Neural crest cell (in vitro differentiated cells): ENCODE results near the gene ALPG. TPM values are rescaled to one million over a fixed set of nuclear protein-coding genes. Genes with fewer than 3 reads are reported as not detected.

Source experiments
- DNase-seq: peaks from one replicate; pipeline ENCODE4 v3.0.0; 2021; ENCODE audit warnings: low read depth, mixed read lengths, low spot score
- H3K27ac Mint-ChIP-seq: one replicate; pipeline ENCODE4 v1.8.0; 2021; ENCODE audit warnings: mild to moderate bottlenecking, mixed read lengths; ENCODE audit not compliant: unreplicated experiment
- H3K27me3 Mint-ChIP-seq: 2 replicates; pipeline ENCODE4 v1.8.0; 2021; ENCODE audit warnings: low read depth, mild to moderate bottlenecking, mixed read lengths
- H3K36me3 Mint-ChIP-seq: 2 replicates; pipeline ENCODE4 v1.8.0; 2021; ENCODE audit warnings: low read depth, mild to moderate bottlenecking, mixed read lengths
- H3K4me1 Mint-ChIP-seq: 2 replicates; pipeline ENCODE4 v1.8.0; 2021; ENCODE audit warnings: mixed read lengths
- H3K4me3 Mint-ChIP-seq: one replicate; pipeline ENCODE4 v1.8.0; 2021; ENCODE audit warnings: mild to moderate bottlenecking, mixed read lengths
- H3K9me3 Mint-ChIP-seq: 2 replicates; pipeline ENCODE4 v1.8.0; 2021; ENCODE audit warnings: mixed read lengths
- total RNA-seq: library from RNA; stranded (reverse); gene quantifications from 2 replicates; pipeline ENCODE4 v1.2.1, GENCODE V29; 2021
- TF ChIP-seq, protein P1 (sequence below): fragments of 200-600 bp; sonication (generic); conservative IDR thresholded peaks from 2 replicates; pipeline ENCODE4 v1.5.0; 2021; ENCODE audit warnings: antibody characterized with exemption, mild to moderate bottlenecking

The ALPG gene
- total RNA-seq, 1 donor from 2014 or later: not detected

DNA sequence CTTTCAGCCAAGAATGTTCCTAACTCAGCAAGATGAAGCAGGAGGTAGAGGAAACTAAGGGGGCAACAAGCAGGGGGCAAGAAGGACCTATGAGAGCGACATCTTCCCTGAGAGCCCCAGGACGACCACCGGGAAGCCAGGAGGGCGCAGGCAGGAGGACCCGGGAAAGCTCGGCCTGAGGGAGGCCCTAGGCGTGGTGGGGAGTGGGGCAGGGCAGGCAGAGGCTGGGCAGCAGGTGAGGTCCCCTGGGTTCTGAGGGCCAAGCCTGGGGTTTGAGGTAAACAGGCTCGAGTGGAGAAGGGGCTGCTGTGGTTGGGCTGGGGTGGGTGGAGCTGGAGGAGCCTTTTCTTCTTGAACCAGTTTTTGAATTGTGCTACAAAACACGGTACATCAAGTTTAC is 48.0 kb downstream of the ALPG start:
- DNase-seq: no peak
- H3K4me3 Mint-ChIP-seq: no peak overlapping the region

GRCh38 chr2:232455426-232456255 is 49.0 kb downstream of the ALPG start, which contains the start of gene ALPI:
ALPI (plus strand) TSS chr2:232456153; CDS start chr2:232456200, 47 bp downstream.
- no peak within 1 kb of the TSS for H3K27ac Mint-ChIP-seq
- no peak within 1 kb of the TSS for H3K4me3 Mint-ChIP-seq
- H3K4me1 Mint-ChIP-seq: peaks cover under 1% of the 10 kb centered on the region
- no peaks in the 10 kb centered on the region for H3K27me3 Mint-ChIP-seq
- DNase-seq: no peak
- H3K36me3 Mint-ChIP-seq: no peaks in the 10 kb centered on the region
- TF ChIP-seq, protein P1, sequence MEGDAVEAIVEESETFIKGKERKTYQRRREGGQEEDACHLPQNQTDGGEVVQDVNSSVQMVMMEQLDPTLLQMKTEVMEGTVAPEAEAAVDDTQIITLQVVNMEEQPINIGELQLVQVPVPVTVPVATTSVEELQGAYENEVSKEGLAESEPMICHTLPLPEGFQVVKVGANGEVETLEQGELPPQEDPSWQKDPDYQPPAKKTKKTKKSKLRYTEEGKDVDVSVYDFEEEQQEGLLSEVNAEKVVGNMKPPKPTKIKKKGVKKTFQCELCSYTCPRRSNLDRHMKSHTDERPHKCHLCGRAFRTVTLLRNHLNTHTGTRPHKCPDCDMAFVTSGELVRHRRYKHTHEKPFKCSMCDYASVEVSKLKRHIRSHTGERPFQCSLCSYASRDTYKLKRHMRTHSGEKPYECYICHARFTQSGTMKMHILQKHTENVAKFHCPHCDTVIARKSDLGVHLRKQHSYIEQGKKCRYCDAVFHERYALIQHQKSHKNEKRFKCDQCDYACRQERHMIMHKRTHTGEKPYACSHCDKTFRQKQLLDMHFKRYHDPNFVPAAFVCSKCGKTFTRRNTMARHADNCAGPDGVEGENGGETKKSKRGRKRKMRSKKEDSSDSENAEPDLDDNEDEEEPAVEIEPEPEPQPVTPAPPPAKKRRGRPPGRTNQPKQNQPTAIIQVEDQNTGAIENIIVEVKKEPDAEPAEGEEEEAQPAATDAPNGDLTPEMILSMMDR: no peak
- no peaks in the 10 kb centered on the region for H3K9me3 Mint-ChIP-seq

More for the DNA sequence above, 48.0 kb downstream of the ALPG start:
- no peaks in the 10 kb centered on the region for H3K9me3 Mint-ChIP-seq
- no peaks in the 10 kb centered on the region for H3K36me3 Mint-ChIP-seq
- TF ChIP-seq, protein P1: no peak
- H3K27me3 Mint-ChIP-seq: no peaks in the 10 kb centered on the region
- no peak overlapping the region for H3K27ac Mint-ChIP-seq
- peaks cover 5% of the 10 kb centered on the region for H3K4me1 Mint-ChIP-seq

DNA sequence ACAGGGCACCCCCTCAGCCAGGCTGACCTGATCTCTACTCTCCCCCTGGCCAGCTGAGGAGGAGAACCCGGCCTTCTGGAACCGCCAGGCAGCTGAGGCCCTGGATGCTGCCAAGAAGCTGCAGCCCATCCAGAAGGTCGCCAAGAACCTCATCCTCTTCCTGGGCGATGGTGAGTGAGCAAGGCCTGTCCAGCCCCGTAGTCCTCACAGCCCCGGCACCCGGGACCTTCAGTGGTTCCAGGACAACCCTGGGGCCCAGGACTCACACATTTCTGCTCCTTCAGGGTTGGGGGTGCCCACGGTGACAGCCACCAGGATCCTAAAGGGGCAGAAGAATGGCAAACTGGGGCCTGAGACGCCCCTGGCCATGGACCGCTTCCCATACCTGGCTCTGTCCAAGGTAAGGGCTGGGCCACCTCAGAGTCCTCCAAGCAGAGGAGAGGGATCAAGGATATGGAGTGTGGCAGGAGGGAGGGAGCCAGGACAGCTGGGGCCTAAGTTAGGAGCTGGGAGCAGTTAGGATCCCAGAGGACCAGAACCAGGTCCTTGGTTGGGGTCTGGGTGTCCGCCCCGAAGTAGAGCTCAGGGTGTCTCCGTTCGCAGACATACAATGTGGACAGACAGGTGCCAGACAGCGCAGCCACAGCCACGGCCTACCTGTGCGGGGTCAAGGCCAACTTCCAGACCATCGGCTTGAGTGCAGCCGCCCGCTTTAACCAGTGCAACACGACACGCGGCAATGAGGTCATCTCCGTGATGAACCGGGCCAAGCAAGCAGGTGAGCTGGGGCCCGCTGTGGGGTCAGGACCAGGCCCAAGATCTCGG is 49.9 kb downstream of the ALPG start:
- Mint-ChIP-seq H3K4me1 (no peaks in the 10 kb centered on the region), H3K27ac (no peak overlapping the region), H3K27me3 (peaks cover 2% of the 10 kb centered on the region), H3K4me3 (no peak overlapping the region), H3K36me3 (no peaks in the 10 kb centered on the region), H3K9me3 (no peaks in the 10 kb centered on the region)
- no peak for DNase-seq
- TF ChIP-seq, protein P1: no peak

GRCh38 chr2:232457121-232458011 is 50.7 kb downstream of the ALPG start:
- Mint-ChIP-seq H3K27ac (no peak overlapping the region), H3K9me3 (no peaks in the 10 kb centered on the region), H3K4me1 (peaks cover 2% of the 10 kb centered on the region), H3K27me3 (peaks cover 2% of the 10 kb centered on the region), H3K36me3 (no peaks in the 10 kb centered on the region), H3K4me3 (no peak overlapping the region)
- TF ChIP-seq, protein P1: no peak
- no peak for DNase-seq
